GM18520 (cell line): ENCODE data around the gene KANSL1.
"Not testable (repeated sequence)": the region's sequence is repeated elsewhere in the genome, so short reads cannot be mapped to it uniquely, and the experiment has no call there.

ENCODE experiments used
- ATAC-seq: cut with Tn5 transposase; IDR thresholded peaks from one replicate; pipeline ENCODE4 v1.9.1; 2021; ENCODE audit not compliant: unreplicated experiment

Gene KANSL1

GRCh38 chr17:46027048-46027975, 165.9 kb downstream of the KANSL1 start:
- no peak for ATAC-seq

GRCh38 chr17:46026166-46027047, 166.8 kb downstream of the KANSL1 start:
- no peak for ATAC-seq

- no peak for ATAC-seq
Measured at GRCh38 chr17:46025510-46026165, 167.6 kb downstream of the KANSL1 start.

GRCh38 chr17:46025060-46025459, 168.2 kb downstream of the KANSL1 start:
- no peak for ATAC-seq

- ATAC-seq: no peak
Measured at GRCh38 chr17:46024590-46024989, 168.6 kb downstream of the KANSL1 start.

- ATAC-seq: no peak
Measured at GRCh38 chr17:46023783-46024388, 169.3 kb downstream of the KANSL1 start.

GRCh38 chr17:46023366-46023765, 169.9 kb downstream of the KANSL1 start:
- not testable (repeated sequence) for ATAC-seq

GRCh38 chr17:46020998-46021397, 172.2 kb downstream of the KANSL1 start:
- no peak for ATAC-seq

- peak; percentile 51 for ATAC-seq
Measured at GRCh38 chr17:46020023-46020761, 173.0 kb downstream of the KANSL1 start.

GRCh38 chr17:46019408-46019925, 173.8 kb downstream of the KANSL1 start:
- ATAC-seq: not testable (repeated sequence)

- ATAC-seq: no peak
Measured at GRCh38 chr17:46013502-46014165, 179.6 kb downstream of the KANSL1 start.

- no peak for ATAC-seq
Measured at GRCh38 chr17:46013127-46013501, 180.1 kb downstream of the KANSL1 start.

- ATAC-seq: no peak
Measured at GRCh38 chr17:46012506-46013079, 180.6 kb downstream of the KANSL1 start.

- no peak for ATAC-seq
Measured at GRCh38 chr17:46011711-46012505, 181.3 kb downstream of the KANSL1 start.

- no peak for ATAC-seq
Measured at GRCh38 chr17:46010597-46011186, 182.5 kb downstream of the KANSL1 start.

- ATAC-seq: no peak
Measured at GRCh38 chr17:46009681-46010596, 183.3 kb downstream of the KANSL1 start.

GRCh38 chr17:46008591-46008990, 184.6 kb downstream of the KANSL1 start:
- ATAC-seq: no peak
